SK-N-SH (cell line): ENCODE measurements around the gene FOSL1. TPM values are rescaled to one million over a fixed set of nuclear protein-coding genes. Genes with fewer than 3 reads are reported as not detected.

Source experiments
- CTCF ChIA-PET: fragments of 300-600, 350-600 bp; formaldehyde crosslinking; extraction: SDS; loops from one replicate; lab custom pipeline; 2021; lab: Yijun Ruan, JAX
- POLR2A ChIA-PET: fragments of 350-600 bp; sonication (Branson Sonifier 250); formaldehyde crosslinking; extraction: SDS; loops from one replicate; lab custom pipeline; 2020; ENCODE audit warnings: antibody characterized with exemption, inconsistent platforms; lab: Yijun Ruan, JAX
- DNase-seq: peaks from one replicate; pipeline ENCODE4 v3.0.0; 2012
- H2AFZ ChIP-seq: fragments of 200-600 bp; sonication (generic); 2 replicates; pipeline ENCODE4 v1.8.1; 2016; ENCODE audit warnings: antibody characterized with exemption, mild to moderate bottlenecking, low read depth
- H3F3A ChIP-seq: fragments of 200-600 bp; sonication (generic); replicated peaks from 2 replicates; pipeline ENCODE3; 2016; ENCODE audit warnings: antibody characterized with exemption, mild to moderate bottlenecking; ENCODE audit not compliant: insufficient read depth
- H3K27ac ChIP-seq, 2 experiments: fragments of 200-500 bp in 1 of 2; fragments of 200-600 bp in 1 of 2; sonication (Bioruptor generic) in 1 of 2; sonication (generic), shearing (Covaris generic) in 1 of 2; 2 replicates each; pipeline versions ENCODE4 v1.5.1 to v1.6.1; 2014 to 2016; ENCODE audit warnings: low read depth in 2 of 2, inconsistent platforms in 1 of 2, low read length in 1 of 2, mild to moderate bottlenecking in 1 of 2, mixed read lengths in 1 of 2
- H3K27me3 ChIP-seq: fragments of 200-600 bp; sonication (generic), shearing (Covaris generic); 2 replicates; pipeline ENCODE4 v1.6.1; 2016; ENCODE audit warnings: mixed run types; ENCODE audit not compliant: insufficient read depth
- H3K36me3 ChIP-seq, 2 experiments: fragments of 200-500 bp in 1 of 2; fragments of 200-600 bp in 1 of 2; sonication (Bioruptor generic) in 1 of 2; sonication (generic) in 1 of 2; replicated peaks in 1 of 2; 2 replicates each; pipeline versions ENCODE3 to v1.5.1; 2014 to 2016; ENCODE audit warnings: low read length in 1 of 2, mild to moderate bottlenecking in 1 of 2; ENCODE audit not compliant: insufficient read depth in 2 of 2, control insufficient read depth in 1 of 2
- H3K4me1 ChIP-seq, 2 experiments: fragments of 200-500 bp in 1 of 2; fragments of 200-600 bp in 1 of 2; sonication (Bioruptor generic) in 1 of 2; sonication (generic), shearing (Covaris generic) in 1 of 2; 2 replicates each; pipeline versions ENCODE4 v1.5.1 to v1.6.1; 2014 to 2016; ENCODE audit warnings: low read depth in 1 of 2, low read length in 1 of 2, mixed run types in 1 of 2; ENCODE audit not compliant: insufficient read depth in 2 of 2, control insufficient read depth in 1 of 2
- H3K4me2 ChIP-seq: fragments of 200-600 bp; sonication (generic), shearing (Covaris generic); 2 replicates; pipeline ENCODE4 v1.6.1; 2017; ENCODE audit warnings: mixed run types
- H3K4me3 ChIP-seq, 2 experiments: fragments of 200-500 bp in 1 of 2; fragments of 200-600 bp in 1 of 2; sonication (Bioruptor generic) in 1 of 2; sonication (generic), shearing (Covaris generic) in 1 of 2; 2 replicates each; pipeline versions ENCODE4 v1.5.1 to v1.8.1; 2014 to 2016; ENCODE audit warnings: low read depth in 2 of 2, inconsistent platforms in 1 of 2, low read length in 1 of 2, mild to moderate bottlenecking in 1 of 2, mixed read lengths in 1 of 2, moderate library complexity in 1 of 2
- H3K79me2 ChIP-seq: fragments of 200-600 bp; sonication (generic); 2 replicates; pipeline ENCODE4 v1.8.1; 2017; ENCODE audit warnings: mild to moderate bottlenecking; ENCODE audit not compliant: insufficient read depth
- H3K9ac ChIP-seq: fragments of 200-600 bp; sonication (generic); 2 replicates; pipeline ENCODE4 v1.6.1; 2017; ENCODE audit warnings: mixed run types
- H3K9me2 ChIP-seq: fragments of 200-600 bp; sonication (generic); 2 replicates; pipeline ENCODE4 v1.6.1; 2017; ENCODE audit warnings: mixed run types
- H3K9me3 ChIP-seq: fragments of 200-600 bp; sonication (generic); 2 replicates; pipeline ENCODE4 v1.6.1; 2017; ENCODE audit warnings: mixed run types, mild to moderate bottlenecking, moderate library complexity
- H4K20me1 ChIP-seq: fragments of 200-600 bp; sonication (generic); 2 replicates; pipeline ENCODE4 v1.6.1; 2017; ENCODE audit warnings: mild to moderate bottlenecking, mixed run types; ENCODE audit not compliant: insufficient read depth
- EP300 ChIP-seq, 2 experiments: IDR thresholded peaks; 2 replicates each; pipeline versions ENCODE4 v1.4.0 to v1.6.1; 2012; ENCODE audit warnings: borderline replicate concordance in 1 of 2, low read depth in 1 of 2, low read length in 1 of 2
- EZH2phosphoT487 ChIP-seq: fragments of 200-600 bp; sonication (generic); IDR thresholded peaks from 2 replicates; pipeline ENCODE4 v1.6.1; 2017; ENCODE audit warnings: low read depth, mixed run types, mild to moderate bottlenecking, antibody characterized with exemption, moderate library complexity, borderline replicate concordance
- GABPA ChIP-seq: IDR thresholded peaks from 2 replicates; pipeline ENCODE4 v1.4.0; 2012; ENCODE audit warnings: low read depth, mild to moderate bottlenecking
- GATA2 ChIP-seq: sonication (generic); formaldehyde crosslinking; IDR thresholded peaks from 2 replicates; pipeline ENCODE4 v1.5.0; 2020; ENCODE audit warnings: mild to moderate bottlenecking, missing genetic modification reagents
- IRF3 ChIP-seq: fragments of 150-350 bp; IDR thresholded peaks from 2 replicates; pipeline ENCODE4 v1.6.1; 2016; ENCODE audit warnings: mild to moderate bottlenecking, low read depth, low read length
- JUND ChIP-seq: IDR thresholded peaks from 2 replicates; pipeline ENCODE4 v1.4.0; 2012
- MEF2A ChIP-seq: IDR thresholded peaks from 2 replicates; pipeline ENCODE4 v1.4.0; 2012; ENCODE audit warnings: low read depth, borderline replicate concordance
- MXI1 ChIP-seq: IDR thresholded peaks from 2 replicates; pipeline ENCODE4 v1.6.1; 2012; ENCODE audit warnings: mild to moderate bottlenecking, low read depth, low read length, improper control_type of control experiment
- NFIC ChIP-seq: IDR thresholded peaks from 2 replicates; pipeline ENCODE4 v1.4.0; 2012; ENCODE audit warnings: borderline replicate concordance
- PBX3 ChIP-seq: IDR thresholded peaks from 2 replicates; pipeline ENCODE4; 2012
- RFX5 ChIP-seq: IDR thresholded peaks from 2 replicates; pipeline ENCODE4 v1.6.1; 2012; ENCODE audit warnings: mild to moderate bottlenecking, improper control_type of control experiment, low read length
- RXRA ChIP-seq: IDR thresholded peaks from 2 replicates; pipeline ENCODE4 v1.4.0; 2012; ENCODE audit warnings: low read depth, mild to moderate bottlenecking, borderline replicate concordance
- SMC3 ChIP-seq: IDR thresholded peaks from 2 replicates; pipeline ENCODE4 v1.6.1; 2012; ENCODE audit warnings: low read depth, low read length, improper control_type of control experiment
- TAF1 ChIP-seq: IDR thresholded peaks from 2 replicates; pipeline ENCODE4 v1.6.1; 2012; ENCODE audit warnings: low read depth, mild to moderate bottlenecking, low read length, moderate library complexity, borderline replicate concordance
- TCF12 ChIP-seq: IDR thresholded peaks from 2 replicates; pipeline ENCODE4 v1.4.0; 2012
- TEAD4 ChIP-seq: IDR thresholded peaks from 2 replicates; pipeline ENCODE4 v1.4.0; 2012; ENCODE audit warnings: mild to moderate bottlenecking, borderline replicate concordance; ENCODE audit not compliant: insufficient read depth
- ZBTB33 ChIP-seq: IDR thresholded peaks from 2 replicates; pipeline ENCODE4 v1.4.0; 2012; ENCODE audit warnings: low read depth, borderline replicate concordance
- WGBS: methylation state at CpG from one replicate; pipeline ENCODE4 v1.1.6; 2017; ENCODE audit warnings: low lambda C conversion rate; 5-methylcytosine and 5-hydroxymethylcytosine counted together
- polyA plus RNA-seq, 3 experiments: library from polyadenylated mRNA; depleted of rRNA; stranded (reverse); fragments of >200 nt; gene quantifications; 2 replicates each; pipeline ENCODE4 v1.2.3, GENCODE V29; 2012
- TF ChIP-seq, protein P1 (sequence below): fragments of 150-350 bp; IDR thresholded peaks from 2 replicates; pipeline ENCODE4 v1.6.1; 2017; ENCODE audit warnings: antibody characterized with exemption, low read length, low read depth, borderline replicate concordance

FOSL1 gene
- polyA plus RNA-seq, 1 of the 3 experiments (the other 2 are of a cell fraction) = 30.1 TPM

GRCh38 chr11:65872586-65873317 lies 27.4 kb downstream of the FOSL1 start, which contains the start of gene EFEMP2:
TSS of gene EFEMP2 (minus strand) at chr11:65872800. CDS start at chr11:65872354, 446 bp downstream.
- H3K27me3 ChIP-seq = no peaks in the 10 kb centered on the region
- ChIA-PET CTCF (interaction anchor here (1.2 to 18.4 kb wide), 6 partner anchors 12 to 161 kb away, joined by 3 to 374 read pairs (median 7); partner anchors contain the start of genes CCDC85B, CTSW, FIBP and KAT5), POLR2A (interaction anchor here (2.2 to 4.8 kb wide), 3 partner anchors 10 to 18 kb away, joined by 11 to 59 read pairs (median 11); partner anchors contain the start of genes CCDC85B, CFL1 and MUS81)
- peak within 1 kb of the TSS; percentile 54 to 73 for H3K4me3 ChIP-seq
- H3K4me2 ChIP-seq = peak within 1 kb of the TSS; percentile 97
- H3K9me2 ChIP-seq = no peaks in the 10 kb centered on the region
- peaks cover 30% of the 10 kb centered on the region for H3F3A ChIP-seq
- no peaks in the 10 kb centered on the region for H4K20me1 ChIP-seq
- peaks cover 29% of the 10 kb centered on the region for H3K79me2 ChIP-seq
- peak; percentile 79 for DNase-seq
- peak within 1 kb of the TSS; percentile 77 to 93 for H3K27ac ChIP-seq
- TF ChIP-seq TAF1 (peak; percentile 20; the same call in 1 of the 2 replicates), RXRA (no peak)
- H3K9ac ChIP-seq = peak within 1 kb of the TSS; percentile 70
- H2AFZ ChIP-seq = peak within 1 kb of the TSS; percentile 77; the same call in 1 of the 2 replicates
- H3K9me3 ChIP-seq = no peaks in the 10 kb centered on the region
- peaks cover 23 to 31% of the 10 kb centered on the region in 2 experiments for H3K36me3 ChIP-seq
- 10% methylated on average over 7 of the region's 69 CpGs for WGBS
- H3K4me1 ChIP-seq = peaks cover 19 to 26% of the 10 kb centered on the region in 2 experiments; a peak in 3 of 4 replicates

DNA sequence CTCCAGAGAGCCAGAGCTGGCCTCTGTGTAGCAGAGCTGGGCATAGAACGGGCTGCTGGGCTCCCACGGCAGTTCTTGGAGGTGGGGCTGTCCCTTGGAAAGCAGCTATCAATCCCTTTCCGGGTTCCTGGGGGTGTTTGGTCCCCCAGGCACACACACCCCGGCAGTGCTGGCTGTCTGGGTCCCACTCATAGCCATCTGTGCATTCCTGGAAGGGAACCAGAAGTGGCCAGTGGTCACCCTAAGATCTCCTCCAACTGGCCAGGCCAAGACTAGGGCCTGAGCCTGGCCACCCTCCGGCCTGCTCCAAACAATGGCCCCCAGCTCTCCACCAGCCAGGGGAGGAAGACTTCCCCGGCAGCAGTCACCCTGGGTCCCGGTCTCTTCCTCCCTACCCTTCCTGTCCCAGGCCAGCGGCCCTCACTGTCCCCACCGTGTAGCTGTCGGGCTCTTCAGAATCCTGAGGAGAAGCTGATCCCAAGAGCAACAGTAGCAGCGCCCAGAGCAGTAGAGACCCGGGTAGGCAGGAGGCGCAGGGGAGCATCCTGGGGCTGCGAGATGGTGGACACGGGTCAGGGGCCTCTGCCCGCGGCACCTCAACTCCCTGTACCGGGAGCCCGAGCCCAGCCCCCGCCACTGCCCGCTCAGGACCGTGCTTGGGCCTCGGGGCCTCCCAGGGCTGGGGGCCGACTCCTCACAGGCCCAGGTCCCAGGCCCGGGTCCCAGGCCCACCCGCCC lies 28.2 kb downstream of the FOSL1 start:
- Histone ChIP-seq H3F3A (peaks cover 36% of the 10 kb centered on the region), H3K79me2 (peaks cover 34% of the 10 kb centered on the region), H3K9ac (peak overlapping the region; percentile 70), H3K9me2 (no peaks in the 10 kb centered on the region), H3K4me1 (peaks cover 19 to 27% of the 10 kb centered on the region in 2 experiments; a peak in 3 of 4 replicates), H3K4me2 (peak overlapping the region; percentile 97), H3K36me3 (peaks cover 31 to 37% of the 10 kb centered on the region in 2 experiments), H3K27me3 (no peaks in the 10 kb centered on the region), H4K20me1 (no peaks in the 10 kb centered on the region), H2AFZ (no peak overlapping the region), H3K27ac (peak overlapping the region; percentile 77 to 93), H3K4me3 (peak overlapping the region; percentile 54 to 73), H3K9me3 (no peaks in the 10 kb centered on the region)
- ChIA-PET CTCF (interaction anchor here (0.6 to 18.4 kb wide), 12 partner anchors 11 to 216 kb away, joined by 3 to 374 read pairs (median 4); partner anchors contain the start of genes CCDC85B, CTSW, FIBP and KAT5), POLR2A (interaction anchor here (0.5 to 4.8 kb wide), 10 partner anchors 8 to 669 kb away, joined by 3 to 59 read pairs (median 4); partner anchors contain the start of genes CCDC85B, CFL1, MALAT1 and MUS81)
- WGBS = 26% methylated on average over 12 of the region's 26 CpGs
- peak; percentile 75 for DNase-seq
- TF ChIP-seq TEAD4 (no peak), ZBTB33 (no peak), RFX5 (no peak), TCF12 (no peak), TAF1 (no peak), MXI1 (no peak), SMC3 (no peak), GATA2 (CRISPR knock-in tag) (no peak), NFIC (no peak), PBX3 (no peak), JUND (no peak), EP300 (IDR thresholded peaks at IDR 0.05; ENCODE audit: borderline replicate concordance in 1 of 2, low read depth in 1 of 2, low read length in 1 of 2) (no peak), IRF3 (no peak), EZH2phosphoT487 (no peak), MEF2A (no peak), GABPA (no peak)
- TF ChIP-seq, protein P1, sequence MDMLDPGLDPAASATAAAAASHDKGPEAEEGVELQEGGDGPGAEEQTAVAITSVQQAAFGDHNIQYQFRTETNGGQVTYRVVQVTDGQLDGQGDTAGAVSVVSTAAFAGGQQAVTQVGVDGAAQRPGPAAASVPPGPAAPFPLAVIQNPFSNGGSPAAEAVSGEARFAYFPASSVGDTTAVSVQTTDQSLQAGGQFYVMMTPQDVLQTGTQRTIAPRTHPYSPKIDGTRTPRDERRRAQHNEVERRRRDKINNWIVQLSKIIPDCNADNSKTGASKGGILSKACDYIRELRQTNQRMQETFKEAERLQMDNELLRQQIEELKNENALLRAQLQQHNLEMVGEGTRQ = no peak
